Measurements from ENCODE around the gene CABP4. TPM values are rescaled to one million over a fixed set of nuclear protein-coding genes. Genes with fewer than 3 reads are reported as not detected.

Gene CABP4
- total and polyA plus RNA-seq, 9 donors = 0.29 to 1.2 (median 0.66) TPM

Other genes with a start within 250 kb of the CABP4 start
- gene GRK2, start 188.9 kb upstream of the CABP4 start, total RNA-seq = 31.7 TPM
- gene GRK2, start 188.9 kb upstream of the CABP4 start, polyA plus RNA-seq (ENCODE audit: insufficient read depth in 1 of 8, insufficient read length in 8 of 8, low replicate concordance in 1 of 8) = 10 to 100 TPM; 47.8 to 62.9 (median 59.4) TPM
- 19.8 TPM for gene ANKRD13D, start 166.1 kb upstream of the CABP4 start, total RNA-seq
- gene ANKRD13D, start 166.1 kb upstream of the CABP4 start, polyA plus RNA-seq (ENCODE audit: insufficient read depth in 1 of 8, insufficient read length in 8 of 8, low replicate concordance in 1 of 8) = 10 to 100 TPM; 16.2 to 35.5 (median 30.7) TPM
- 9.7 TPM for gene SSH3, start 151.8 kb upstream of the CABP4 start, total RNA-seq
- gene SSH3, start 151.8 kb upstream of the CABP4 start, polyA plus RNA-seq (ENCODE audit: insufficient read depth in 1 of 8, insufficient read length in 8 of 8, low replicate concordance in 1 of 8) = 10 to 100 TPM; 13.6 to 20.5 (median 16.7) TPM
- gene POLD4, start 101.8 kb upstream of the CABP4 start, total RNA-seq = 33.6 TPM
- gene POLD4, start 101.8 kb upstream of the CABP4 start, polyA plus RNA-seq (ENCODE audit: insufficient read depth in 1 of 8, insufficient read length in 8 of 8, low replicate concordance in 1 of 8) = 10 to 100 TPM; 24.6 to 53.6 (median 32.1) TPM
- 2.0 TPM for gene CLCF1, start 81.8 kb upstream of the CABP4 start, total RNA-seq
- gene CLCF1, start 81.8 kb upstream of the CABP4 start, polyA plus RNA-seq (ENCODE audit: insufficient read depth in 1 of 8, insufficient read length in 8 of 8, low replicate concordance in 1 of 8) = 1 to 10 TPM; 2.8 to 4.8 (median 4.0) TPM
- 7.9 TPM for gene RAD9A, start 63.4 kb upstream of the CABP4 start, total RNA-seq
- 10 to 100 TPM in 5 of 8 donors, 1 to 10 TPM in 3; 6.9 to 14.2 (median 11.1) TPM for gene RAD9A, start 63.4 kb upstream of the CABP4 start, polyA plus RNA-seq (ENCODE audit: insufficient read depth in 1 of 8, insufficient read length in 8 of 8, low replicate concordance in 1 of 8)
- 130 TPM for gene PPP1CA, start 53.5 kb upstream of the CABP4 start, total RNA-seq
- 100 to 1,000 TPM; 127 to 150 (median 142) TPM for gene PPP1CA, start 53.5 kb upstream of the CABP4 start, polyA plus RNA-seq (ENCODE audit: insufficient read depth in 1 of 8, insufficient read length in 8 of 8, low replicate concordance in 1 of 8)
- gene TBC1D10C, start 51.3 kb upstream of the CABP4 start, total RNA-seq = 0.49 TPM
- gene TBC1D10C, start 51.3 kb upstream of the CABP4 start, polyA plus RNA-seq (ENCODE audit: insufficient read depth in 1 of 8, insufficient read length in 8 of 8, low replicate concordance in 1 of 8) = 1 to 10 TPM; 1.4 to 7.2 (median 5.5) TPM
- 29.2 TPM for gene CARNS1, start 39.7 kb upstream of the CABP4 start, total RNA-seq
- 10 to 100 TPM; 30.6 to 80.7 (median 61.0) TPM for gene CARNS1, start 39.7 kb upstream of the CABP4 start, polyA plus RNA-seq (ENCODE audit: insufficient read depth in 1 of 8, insufficient read length in 8 of 8, low replicate concordance in 1 of 8)
- 27.9 TPM for gene RPS6KB2, start 26.9 kb upstream of the CABP4 start, total RNA-seq
- 10 to 100 TPM; 33.9 to 45.5 (median 39.2) TPM for gene RPS6KB2, start 26.9 kb upstream of the CABP4 start, polyA plus RNA-seq (ENCODE audit: insufficient read depth in 1 of 8, insufficient read length in 8 of 8, low replicate concordance in 1 of 8)
- 0.84 TPM for gene PTPRCAP, start 17.7 kb upstream of the CABP4 start, total RNA-seq
- 1 to 10 TPM; 1.0 to 1.5 (median 1.3) TPM for gene PTPRCAP, start 17.7 kb upstream of the CABP4 start, polyA plus RNA-seq (ENCODE audit: insufficient read depth in 1 of 8, insufficient read length in 8 of 8, low replicate concordance in 1 of 8)
- gene CORO1B, start 11.9 kb upstream of the CABP4 start, total RNA-seq = 28.8 TPM
- gene CORO1B, start 11.9 kb upstream of the CABP4 start, polyA plus RNA-seq (ENCODE audit: insufficient read depth in 1 of 8, insufficient read length in 8 of 8, low replicate concordance in 1 of 8) = 10 to 100 TPM; 24.2 to 42.4 (median 33.4) TPM
- not detected for gene GPR152, start 2.6 kb upstream of the CABP4 start, total RNA-seq
- gene GPR152, start 2.6 kb upstream of the CABP4 start, polyA plus RNA-seq (ENCODE audit: insufficient read depth in 1 of 8, insufficient read length in 8 of 8, low replicate concordance in 1 of 8) = not detected
- gene TMEM134, start 13.9 kb downstream of the CABP4 start, total RNA-seq = 16.1 TPM
- 10 to 100 TPM; 42.6 to 71.5 (median 47.2) TPM for gene TMEM134, start 13.9 kb downstream of the CABP4 start, polyA plus RNA-seq (ENCODE audit: insufficient read depth in 1 of 8, insufficient read length in 8 of 8, low replicate concordance in 1 of 8)
- gene AIP, start 27.7 kb downstream of the CABP4 start, total RNA-seq = 59.5 TPM
- 10 to 100 TPM; 41.2 to 60.3 (median 52.1) TPM for gene AIP, start 27.7 kb downstream of the CABP4 start, polyA plus RNA-seq (ENCODE audit: insufficient read depth in 1 of 8, insufficient read length in 8 of 8, low replicate concordance in 1 of 8)
- 4.9 TPM for gene PITPNM1, start 50.0 kb downstream of the CABP4 start, total RNA-seq
- gene PITPNM1, start 50.0 kb downstream of the CABP4 start, polyA plus RNA-seq (ENCODE audit: insufficient read depth in 1 of 8, insufficient read length in 8 of 8, low replicate concordance in 1 of 8) = 10 to 100 TPM in 1 of 8 donors, 1 to 10 TPM in 7; 6.0 to 11.6 (median 8.8) TPM
- 7.9 TPM for gene CDK2AP2, start 52.8 kb downstream of the CABP4 start, total RNA-seq
- 10 to 100 TPM; 18.2 to 25.4 (median 19.6) TPM for gene CDK2AP2, start 52.8 kb downstream of the CABP4 start, polyA plus RNA-seq (ENCODE audit: insufficient read depth in 1 of 8, insufficient read length in 8 of 8, low replicate concordance in 1 of 8)
- not detected for gene CABP2, start 68.1 kb downstream of the CABP4 start, total RNA-seq
- not detected for gene CABP2, start 68.1 kb downstream of the CABP4 start, polyA plus RNA-seq (ENCODE audit: insufficient read depth in 1 of 8, insufficient read length in 8 of 8, low replicate concordance in 1 of 8)
- 328 TPM for gene GSTP1, start 128.5 kb downstream of the CABP4 start, total RNA-seq
- 100 to 1,000 TPM; 232 to 335 (median 268) TPM for gene GSTP1, start 128.5 kb downstream of the CABP4 start, polyA plus RNA-seq (ENCODE audit: insufficient read depth in 1 of 8, insufficient read length in 8 of 8, low replicate concordance in 1 of 8)
- gene NDUFV1, start 151.6 kb downstream of the CABP4 start, total RNA-seq = 147 TPM
- gene NDUFV1, start 151.6 kb downstream of the CABP4 start, polyA plus RNA-seq (ENCODE audit: insufficient read depth in 1 of 8, insufficient read length in 8 of 8, low replicate concordance in 1 of 8) = 100 to 1,000 TPM; 126 to 173 (median 154) TPM
- 4.7 TPM for gene NUDT8, start 174.6 kb downstream of the CABP4 start, total RNA-seq
- 1 to 10 TPM; 3.4 to 5.8 (median 4.2) TPM for gene NUDT8, start 174.6 kb downstream of the CABP4 start, polyA plus RNA-seq (ENCODE audit: insufficient read depth in 1 of 8, insufficient read length in 8 of 8, low replicate concordance in 1 of 8)
- gene TBX10, start 184.4 kb downstream of the CABP4 start, total RNA-seq = not detected
- under 1 TPM in 1 of 8 donors, not detected in 7; 0.40 TPM for gene TBX10, start 184.4 kb downstream of the CABP4 start, polyA plus RNA-seq (ENCODE audit: insufficient read depth in 1 of 8, insufficient read length in 8 of 8, low replicate concordance in 1 of 8)
- gene ACY3, start 195.4 kb downstream of the CABP4 start, total RNA-seq = 0.22 TPM
- 1 to 10 TPM in 1 of 8 donors, under 1 TPM in 7; 0.15 to 5.9 (median 0.51) TPM for gene ACY3, start 195.4 kb downstream of the CABP4 start, polyA plus RNA-seq (ENCODE audit: insufficient read depth in 1 of 8, insufficient read length in 8 of 8, low replicate concordance in 1 of 8)
- 0.09 TPM for gene ALDH3B2, start 219.3 kb downstream of the CABP4 start, total RNA-seq
- 1 to 10 TPM in 1 of 8 donors, under 1 TPM in 3, not detected in 4; 0.11 to 4.5 (median 0.41) TPM for gene ALDH3B2, start 219.3 kb downstream of the CABP4 start, polyA plus RNA-seq (ENCODE audit: insufficient read depth in 1 of 8, insufficient read length in 8 of 8, low replicate concordance in 1 of 8)

Measured in muscle of leg (tissue), 9 donors.